ENCODE results near the gene ZBTB26.
"Not testable (repeated sequence)": the region's sequence is repeated elsewhere in the genome, so short reads cannot be mapped to it uniquely, and the experiment has no call there.

ZBTB26 gene

GRCh38 chr9:122929796-122930354 lies 1.4 kb downstream of the ZBTB26 start:
- no peak for DNase-seq (ENCODE audit: low read depth in 2 of 2)

GRCh38 chr9:122923947-122924346 lies 7.4 kb downstream of the ZBTB26 start:
- DNase-seq (ENCODE audit: low read depth in 2 of 2): no peak

GRCh38 chr9:122922713-122923112 lies 8.6 kb downstream of the ZBTB26 start:
- no peak for DNase-seq (ENCODE audit: low read depth in 2 of 2)

GRCh38 chr9:122918310-122918709 lies 13.0 kb downstream of the ZBTB26 start:
- no peak for DNase-seq (ENCODE audit: low read depth in 2 of 2)

GRCh38 chr9:122912964-122913673 lies 18.2 kb downstream of the ZBTB26 start, which contains the start of gene ZBTB6:
TSS of gene ZBTB6 (minus strand) at chr9:122913323. CDS start at chr9:122912072, 1,251 bp downstream.
- DNase-seq (ENCODE audit: low read depth in 2 of 2): peak; percentile 37 to 47

GRCh38 chr9:122912671-122912963 lies 18.7 kb downstream of the ZBTB26 start:
- no peak for DNase-seq (ENCODE audit: low read depth in 2 of 2)

- not testable (repeated sequence) for DNase-seq (ENCODE audit: low read depth in 2 of 2)
Measured at GRCh38 chr9:122906122-122906521, 25.2 kb downstream of the ZBTB26 start.

GRCh38 chr9:122904823-122905710 lies 26.2 kb downstream of the ZBTB26 start, which contains the start of gene RC3H2:
TSS of gene RC3H2 (minus strand) at chr9:122905359. CDS start at chr9:122897509, 7,850 bp downstream.
- DNase-seq (ENCODE audit: low read depth in 2 of 2): peak; percentile 83 to 92

GRCh38 chr9:122904466-122904822 lies 26.9 kb downstream of the ZBTB26 start:
- DNase-seq (ENCODE audit: low read depth in 2 of 2): peak in 1 of 2 donors; percentile 10

- DNase-seq (ENCODE audit: low read depth in 2 of 2): no peak
Measured at GRCh38 chr9:122900791-122901190, 30.5 kb downstream of the ZBTB26 start.

- no peak for DNase-seq (ENCODE audit: low read depth in 2 of 2)
Measured at GRCh38 chr9:122897969-122898368, 33.3 kb downstream of the ZBTB26 start.

GRCh38 chr9:122888480-122888879 lies 42.8 kb downstream of the ZBTB26 start:
- no peak for DNase-seq (ENCODE audit: low read depth in 2 of 2)

GRCh38 chr9:122883125-122883524 lies 48.2 kb downstream of the ZBTB26 start:
- DNase-seq (ENCODE audit: low read depth in 2 of 2): no peak

GRCh38 chr9:122879443-122879842 lies 51.9 kb downstream of the ZBTB26 start:
- DNase-seq (ENCODE audit: low read depth in 2 of 2): no peak

GRCh38 chr9:122875523-122875922 lies 55.8 kb downstream of the ZBTB26 start:
- DNase-seq (ENCODE audit: low read depth in 2 of 2): no peak

- DNase-seq (ENCODE audit: low read depth in 2 of 2): not testable (repeated sequence)
Measured at GRCh38 chr9:122867276-122867675, 64.0 kb downstream of the ZBTB26 start.

- no peak for DNase-seq (ENCODE audit: low read depth in 2 of 2)
Measured at GRCh38 chr9:122866079-122866478, 65.2 kb downstream of the ZBTB26 start.

All from stimulated activated CD8-positive, alpha-beta memory T cell treated with anti-CD3 and anti-CD28 coated beads, Interleukin-2, amount 100 ng/mL, for 48 hours (primary cell).